H1 (cell line): ENCODE results near the gene HS3ST6. TPM values are rescaled to one million over a fixed set of nuclear protein-coding genes. Genes with fewer than 3 reads are reported as not detected.

ENCODE experiments used
- CTCF ChIA-PET: fragments of 300-600 bp; sonication (Branson Sonifier 250); formaldehyde crosslinking; loops from one replicate; lab custom pipeline; 2021; ENCODE audit not compliant: partially characterized antibody; lab: Charles Lee
- POLR2A ChIA-PET: fragments of 300-600 bp; sonication (Branson Sonifier 250); formaldehyde crosslinking; loops from one replicate; lab custom pipeline; 2021; ENCODE audit warnings: inconsistent platforms; ENCODE audit not compliant: partially characterized antibody; lab: Charles Lee
- DNase-seq, 2 experiments: peaks; one replicate each; pipeline versions ENCODE4 v3.0.0 to v3.0.0-alpha.2; 2010 to 2022; ENCODE audit warnings: low spot score in 2 of 2, low read depth in 1 of 2, mixed read lengths in 1 of 2
- FAIRE-seq: peaks from 2 replicates; lab custom pipeline; 2011; peaks lifted over from hg19 to GRCh38; lab: Jason Lieb, UNC
- H2AFZ ChIP-seq: 2 replicates; pipeline ENCODE4 v1.8.1; 2012; ENCODE audit warnings: low read length, inconsistent platforms
- H2AK5ac ChIP-seq: 2 replicates; pipeline ENCODE4 v1.6.1; 2013; ENCODE audit warnings: low read depth, low read length
- H2BK120ac ChIP-seq: replicated peaks from 2 replicates; pipeline ENCODE3; 2013; ENCODE audit warnings: low read depth, low read length, inconsistent platforms
- H2BK12ac ChIP-seq: 2 replicates; pipeline ENCODE4 v1.6.1; 2013; ENCODE audit warnings: low read depth, low read length
- H2BK15ac ChIP-seq: 2 replicates; pipeline ENCODE4 v1.6.1; 2013; ENCODE audit warnings: low read length
- H2BK20ac ChIP-seq: 2 replicates; pipeline ENCODE4 v1.6.1; 2013; ENCODE audit warnings: low read length
- H2BK5ac ChIP-seq: 2 replicates; pipeline ENCODE4 v1.6.1; 2013; ENCODE audit warnings: low read depth, low read length
- H3K14ac ChIP-seq: 2 replicates; pipeline ENCODE4 v1.6.1; 2013; ENCODE audit warnings: inconsistent platforms; ENCODE audit not compliant: insufficient read length
- H3K18ac ChIP-seq: 2 replicates; pipeline ENCODE4 v1.6.1; 2013; ENCODE audit warnings: low read length; ENCODE audit errors: extremely low read depth
- H3K23ac ChIP-seq: 2 replicates; pipeline ENCODE4 v1.6.1; 2013; ENCODE audit warnings: inconsistent platforms; ENCODE audit not compliant: insufficient read length
- H3K23me2 ChIP-seq: 2 replicates; pipeline ENCODE4 v1.6.1; 2013; ENCODE audit warnings: low read depth, low read length
- H3K27ac ChIP-seq: 2 replicates; pipeline ENCODE4 v1.6.1; 2011; ENCODE audit warnings: low read depth, low read length, inconsistent platforms
- H3K27me3 ChIP-seq, 4 experiments: replicated peaks in 1 of 4; 1 replicate in 1 of 4; 2 replicates in 3 of 4; pipeline versions ENCODE4 v1.6.1 to v1.8.1; 2011 to 2013; ENCODE audit warnings: low read length in 3 of 4, mild to moderate bottlenecking in 3 of 4, inconsistent platforms in 2 of 4, mixed read lengths in 2 of 4, moderate library complexity in 1 of 4; ENCODE audit not compliant: control insufficient read depth in 3 of 4, insufficient read depth in 3 of 4; ENCODE audit errors: extremely low read depth in 1 of 4
- H3K36me3 ChIP-seq, 4 experiments: 2 replicates each; pipeline versions ENCODE4 v1.6.1 to v1.8.1; 2011 to 2013; ENCODE audit warnings: mild to moderate bottlenecking in 4 of 4, low read length in 3 of 4, moderate library complexity in 2 of 4, control low read depth in 1 of 4, inconsistent platforms in 1 of 4; ENCODE audit not compliant: insufficient read depth in 4 of 4, control insufficient read depth in 2 of 4
- H3K4ac ChIP-seq: replicated peaks from 2 replicates; pipeline ENCODE3; 2013; ENCODE audit warnings: low read length, low read depth, mixed read lengths, inconsistent platforms; ENCODE audit not compliant: insufficient read length
- H3K4me1 ChIP-seq, 4 experiments: replicated peaks in 1 of 4; 1 replicate in 1 of 4; 2 replicates in 3 of 4; pipeline versions ENCODE4 v1.6.1 to v1.8.1; 2011 to 2013; ENCODE audit warnings: low read length in 3 of 4, inconsistent platforms in 2 of 4, mixed read lengths in 1 of 4; ENCODE audit not compliant: insufficient read depth in 4 of 4, control insufficient read depth in 3 of 4
- H3K4me2 ChIP-seq, 2 experiments: 2 replicates each; pipeline versions ENCODE4 v1.6.1 to v1.8.1; 2011 to 2013; ENCODE audit warnings: low read depth in 2 of 2, low read length in 2 of 2, control low read depth in 1 of 2, inconsistent platforms in 1 of 2, mild to moderate bottlenecking in 1 of 2; ENCODE audit not compliant: insufficient read depth in 1 of 2
- H3K4me3 ChIP-seq, 4 experiments: fragments of 200-600, 300-600 bp in 1 of 4; sonication (generic), shearing (Covaris generic), sonication (Bioruptor Twin) in 1 of 4; 2 replicates each; pipeline versions ENCODE4 v1.5.1 to v1.8.1; 2011 to 2016; ENCODE audit warnings: low read length in 4 of 4, low read depth in 3 of 4, control low read depth in 2 of 4, inconsistent platforms in 2 of 4, mild to moderate bottlenecking in 2 of 4, mixed read lengths in 1 of 4, moderate library complexity in 1 of 4; ENCODE audit not compliant: insufficient read depth in 2 of 4; ENCODE audit errors: extremely low read depth in 1 of 4
- H3K56ac ChIP-seq: replicated peaks from 2 replicates; pipeline ENCODE3; 2013; ENCODE audit warnings: low read depth, mild to moderate bottlenecking, mixed read lengths, low read length, inconsistent platforms; ENCODE audit not compliant: insufficient read length
- H3K79me1 ChIP-seq: 2 replicates; pipeline ENCODE4 v1.6.1; 2013; ENCODE audit warnings: low read depth, low read length, control low read depth
- H3K79me2 ChIP-seq, 2 experiments: 2 replicates each; pipeline versions ENCODE4 v1.6.1 to v1.8.1; 2012 to 2013; ENCODE audit warnings: low read length in 2 of 2, mild to moderate bottlenecking in 2 of 2, inconsistent platforms in 1 of 2; ENCODE audit not compliant: insufficient read depth in 2 of 2, control insufficient read depth in 1 of 2
- H3K9ac ChIP-seq, 4 experiments: replicated peaks in 1 of 4; 1 replicate in 1 of 4; 2 replicates in 3 of 4; pipeline versions ENCODE4 v1.6.1 to v1.8.1; 2011 to 2013; ENCODE audit warnings: low read depth in 3 of 4, low read length in 3 of 4, control low read depth in 2 of 4, mild to moderate bottlenecking in 2 of 4, moderate library complexity in 2 of 4, inconsistent platforms in 1 of 4; ENCODE audit errors: extremely low read depth in 1 of 4
- H3K9me3 ChIP-seq, 2 experiments: 2 replicates each; pipeline versions ENCODE4 v1.6.1 to v1.8.1; 2012 to 2013; ENCODE audit warnings: mild to moderate bottlenecking in 2 of 2, moderate library complexity in 2 of 2, control low read depth in 1 of 2, inconsistent platforms in 1 of 2, low read depth in 1 of 2, low read length in 1 of 2, mixed read lengths in 1 of 2; ENCODE audit not compliant: insufficient read depth in 2 of 2
- H4K20me1 ChIP-seq, 2 experiments: replicated peaks in 1 of 2; 2 replicates each; pipeline versions ENCODE3 to v1.8.1; 2011 to 2013; ENCODE audit warnings: inconsistent platforms in 2 of 2, low read length in 2 of 2, mild to moderate bottlenecking in 1 of 2; ENCODE audit not compliant: insufficient read depth in 2 of 2, control insufficient read depth in 1 of 2
- H4K5ac ChIP-seq: 2 replicates; pipeline ENCODE4 v1.6.1; 2013; ENCODE audit warnings: low read length, low read depth, mixed read lengths, inconsistent platforms; ENCODE audit not compliant: insufficient read length
- H4K8ac ChIP-seq: 2 replicates; pipeline ENCODE4 v1.8.0; 2013; ENCODE audit warnings: mild to moderate bottlenecking, moderate library complexity, low read length, inconsistent platforms; ENCODE audit not compliant: insufficient read depth; ENCODE audit errors: extremely low read depth
- H4K91ac ChIP-seq: replicated peaks from 2 replicates; pipeline ENCODE3; 2013; ENCODE audit warnings: low read length, mixed read lengths, inconsistent platforms; ENCODE audit not compliant: insufficient read length
- MAX ChIP-seq: IDR thresholded peaks from 2 replicates; pipeline ENCODE4 v1.6.1; 2012; ENCODE audit warnings: inconsistent platforms
- ZNF274 ChIP-seq: IDR thresholded peaks from 2 replicates; pipeline ENCODE4 v1.7.0; 2012; ENCODE audit warnings: low read length, borderline replicate concordance; ENCODE audit errors: extremely low read depth
- WGBS, 2 experiments: shearing (Covaris generic) in 1 of 2; methylation state at CpG; one replicate each; pipeline versions ENCODE4 v1.1.6 to v1.1.7; 2013 to 2015; ENCODE audit warnings: low lambda C conversion rate in 2 of 2, mixed read lengths in 2 of 2, inconsistent platforms in 1 of 2, low coverage in 1 of 2, missing lambda C conversion rate in 1 of 2; ENCODE audit not compliant: insufficient replicate concordance in 2 of 2, insufficient coverage in 1 of 2, insufficient read length in 1 of 2; ENCODE audit errors: extremely low coverage in 1 of 2, missing lambda C conversion rate in 1 of 2; 5-methylcytosine and 5-hydroxymethylcytosine counted together
- polyA plus RNA-seq, 7 experiments: library from polyadenylated mRNA; depleted of rRNA in 3 of 7; stranded (reverse) in 5 of 7; unstranded in 2 of 7; fragments of >200 nt in 5 of 7; fragments of 200-250 nt in 2 of 7; gene quantifications; 1 replicate in 5 of 7; 2 replicates in 1 of 7; 4 replicates in 1 of 7; pipeline versions ENCODE4 v1.2.1 to v1.2.3, GENCODE V29; 2011 to 2013; ENCODE audit warnings: missing spikeins in 2 of 7, mixed read lengths in 2 of 7
- total RNA-seq: library from RNA; stranded (reverse); fragmentation: NEBNext Ultra II Directional; extraction: Animal tissue kit (Norgen Biotek cat#: 25700); gene quantifications from 2 replicates; pipeline ENCODE4 v1.2.1, GENCODE V29; 2021

Gene HS3ST6
- total and polyA plus RNA-seq, 2 of the 8 experiments (the other 6 are each of a cell fraction or from before 2014, with no cell fraction given): 0.36 to 0.39 TPM

- Histone ChIP-seq H3K14ac (no peak overlapping the region), H2BK20ac (no peak overlapping the region), H3K27me3 (no peaks in the 10 kb centered on the region), H4K8ac (no peak overlapping the region), H2BK5ac (no peak overlapping the region), H3K4me3 (no peak overlapping the region), H3K36me3 (no peaks in the 10 kb centered on the region), H2AK5ac (no peak overlapping the region), H3K18ac (no peak overlapping the region), H3K9me3 (no peaks in the 10 kb centered on the region), H4K91ac (no peak overlapping the region), H3K79me1 (no peaks in the 10 kb centered on the region), H3K56ac (no peak overlapping the region), H2BK15ac (no peak overlapping the region), H3K4ac (no peak overlapping the region), H4K5ac (no peak overlapping the region), H3K79me2 (no peaks in the 10 kb centered on the region), H3K4me2 (no peak overlapping the region), H3K4me1 (peaks cover 0 to 3% (median 0%) of the 10 kb centered on the region in 4 experiments; a peak in 3 of 7 replicates), H3K23ac (no peak overlapping the region), H2AFZ (no peak overlapping the region), H3K9ac (no peak overlapping the region), H3K23me2 (no peaks in the 10 kb centered on the region), H2BK120ac (no peak overlapping the region), H3K27ac (no peak overlapping the region), H2BK12ac (no peak overlapping the region), H4K20me1 (peaks cover 0 to 4% of the 10 kb centered on the region in 2 experiments)
- TF ChIP-seq ZNF274 (no peak), MAX (no peak)
- WGBS, 2 experiments: 92% methylated on average over 19 of the region's 19 CpGs; no CpG with 5 or more reads in 1 of the 2 experiments
- POLR2A ChIA-PET: interaction anchor here (0.9 to 19.8 kb wide), 3 partner anchors 7 to 20 kb away, joined by 3 to 336 read pairs (median 165); partner anchors contain the start of genes MSRB1, NDUFB10, RNF151 and RPS2
- no peak for DNase-seq
- FAIRE-seq: no peak
- CTCF ChIA-PET: interaction anchor here (1.4 to 6.5 kb wide), 3 partner anchors 9 to 87 kb away, joined by 5 to 62 read pairs (median 7); partner anchors contain the start of gene MSRB1
Measured at GRCh38 chr16:1950559-1950958, 32.3 kb upstream of the HS3ST6 start.
